GM13977 (cell line): Measurements from ENCODE around the gene SNX6.
"Not testable (repeated sequence)": the region's sequence is repeated elsewhere in the genome, so short reads cannot be mapped to it uniquely, and the experiment has no call there.

Source experiments
- DNase-seq: peaks from one replicate; pipeline ENCODE4 v3.0.0; 2012; ENCODE audit warnings: low spot score
- CTCF ChIP-seq: IDR thresholded peaks from 2 replicates; pipeline ENCODE4 v1.5.1; 2012; ENCODE audit warnings: mild to moderate bottlenecking, control low read depth; ENCODE audit not compliant: insufficient read depth; ENCODE audit errors: extremely low read depth, missing control alignments
- in situ Hi-C: fragments of 300-500 bp; cut with MboI; formaldehyde crosslinking; loops from one replicate; pipeline ENCODE4 v1.12.0; 2022; ENCODE audit warnings: low sequenced_read_pairs, low pct_unique_long_range_greater_than_20kb, mixed read lengths, inconsistent platforms; ENCODE audit not compliant: unreplicated experiment

SNX6 gene

DNA sequence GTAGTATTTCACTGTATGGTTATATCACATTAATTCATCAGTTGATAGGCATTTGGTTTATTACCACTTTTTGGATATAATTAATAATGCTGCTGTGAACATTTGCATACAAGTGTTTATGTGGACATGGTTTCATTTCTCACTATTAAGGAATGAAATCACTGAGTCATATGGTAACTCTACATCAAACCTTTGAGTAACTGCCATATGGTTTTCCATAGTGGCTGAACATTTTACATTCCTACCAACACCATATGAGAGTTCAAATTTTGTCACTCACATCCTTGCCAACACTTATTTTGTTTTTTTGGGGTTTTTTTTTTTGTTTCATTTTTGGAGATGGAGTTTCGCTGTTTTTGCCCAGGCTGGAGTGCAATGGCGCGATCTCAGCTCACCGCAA, 60.2 kb downstream of the SNX6 start:
- no peak for DNase-seq
- in situ Hi-C loops: no loop called here
- no peak for TF ChIP-seq CTCF

GRCh38 chr14:34568803-34569202, 61.1 kb downstream of the SNX6 start:
- no peak for DNase-seq
- TF ChIP-seq CTCF: no peak
- in situ Hi-C loops: no loop called here

- no peak for TF ChIP-seq CTCF
- no peak for DNase-seq
- in situ Hi-C loops: no loop called here
Measured at GRCh38 chr14:34562776-34563150, 67.2 kb downstream of the SNX6 start.

GRCh38 chr14:34562037-34562775, 67.7 kb downstream of the SNX6 start:
- in situ Hi-C loops, DNase-seq: not testable (repeated sequence)

GRCh38 chr14:34556498-34556829, 73.5 kb downstream of the SNX6 start:
- DNase-seq, in situ Hi-C loops: not testable (repeated sequence)

DNA sequence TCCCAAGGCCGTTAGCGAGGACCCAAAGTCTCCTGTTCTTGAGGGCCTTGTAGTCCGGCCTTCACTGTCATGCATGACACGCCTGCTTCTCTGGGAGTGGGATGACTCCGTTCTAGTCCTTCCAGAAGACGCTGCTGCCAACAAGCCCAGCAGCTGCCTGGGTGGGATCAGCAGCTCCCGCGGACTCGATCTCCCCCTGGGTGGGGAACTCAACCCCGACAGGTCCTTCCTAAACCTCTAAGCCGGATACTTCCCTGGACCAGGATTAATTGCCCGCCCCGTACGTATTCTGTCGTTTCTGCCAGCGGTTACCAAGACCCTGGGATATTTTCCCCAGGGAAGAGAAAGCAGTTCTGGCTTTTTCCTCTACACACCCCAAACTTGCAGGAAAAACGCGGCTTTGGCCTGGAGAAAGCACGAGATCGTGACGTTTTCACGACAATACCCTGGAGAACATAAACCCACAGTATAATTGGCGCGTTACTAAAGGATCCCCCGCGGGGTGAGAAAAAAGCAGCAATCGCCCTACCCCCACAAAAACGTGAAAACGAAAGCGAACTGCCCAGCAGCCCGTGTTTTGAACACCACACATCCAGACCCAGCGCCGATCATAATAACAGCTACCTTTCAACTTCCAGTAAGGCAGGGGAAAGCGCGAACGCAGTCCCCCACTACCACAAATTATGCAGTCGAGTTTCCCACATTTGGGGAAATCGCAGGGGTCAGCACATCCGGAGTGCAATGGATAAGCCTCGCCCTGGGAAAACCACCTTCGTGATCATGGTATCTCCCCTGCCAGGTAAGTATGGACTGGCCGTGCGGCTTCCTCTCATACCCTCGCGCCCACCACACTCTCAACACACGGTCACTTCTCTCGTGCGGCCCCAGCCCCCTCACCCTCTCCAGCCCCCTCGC, 74.1 kb downstream of the SNX6 start:
- in situ Hi-C loops, DNase-seq: not testable (repeated sequence)

GRCh38 chr14:34554540-34555250, 75.3 kb downstream of the SNX6 start:
- peak; percentile 33 for DNase-seq
- no peak for TF ChIP-seq CTCF
- in situ Hi-C loops: no loop called here

DNA sequence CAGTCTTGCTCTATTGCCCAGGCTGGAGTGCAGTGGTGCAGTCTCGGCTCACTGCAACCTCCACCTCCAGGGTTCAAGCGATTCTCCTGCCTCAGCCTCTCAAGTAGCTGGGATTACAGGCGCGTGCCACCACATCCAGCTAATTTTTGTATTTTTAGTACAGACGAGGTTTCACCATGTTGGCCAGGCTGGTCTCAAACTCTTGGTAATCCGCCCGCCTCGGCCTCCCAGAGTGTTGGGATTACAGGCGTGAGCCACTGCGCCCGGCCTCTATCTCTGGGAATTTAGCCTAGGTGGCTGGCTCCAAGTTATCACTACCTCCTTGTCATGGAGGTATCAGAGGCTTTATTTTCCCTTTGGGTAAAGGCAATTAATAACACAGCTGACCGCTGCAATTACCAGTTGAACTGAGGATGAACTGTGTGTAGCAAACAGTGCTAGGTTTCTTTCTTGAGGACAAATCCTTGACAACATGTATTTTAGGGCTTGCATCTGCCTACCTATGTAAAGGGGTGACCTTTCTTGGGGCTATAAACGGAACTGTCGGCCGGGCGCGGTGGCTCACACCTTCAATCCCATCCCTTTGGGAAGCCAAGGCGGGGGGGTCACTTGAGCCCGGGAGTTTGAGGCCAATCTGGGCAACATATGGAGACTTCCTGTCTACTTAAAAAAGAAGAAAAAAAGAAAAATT, 80.5 kb downstream of the SNX6 start:
- DNase-seq, in situ Hi-C loops: not testable (repeated sequence)
